GM19438 (cell line): ENCODE data around the gene ATXN10.
"Not testable (repeated sequence)": the region's sequence is repeated elsewhere in the genome, so short reads cannot be mapped to it uniquely, and the experiment has no call there.

Experiments
- ATAC-seq: cut with Tn5 transposase; IDR thresholded peaks from one replicate; pipeline ENCODE4 v1.9.1; 2021; ENCODE audit warnings: low read depth; ENCODE audit not compliant: unreplicated experiment

The ATXN10 gene

GRCh38 chr22:45781459-45781858 is 109.8 kb downstream of the ATXN10 start:
- ATAC-seq = no peak

GRCh38 chr22:45781966-45782365 is 110.3 kb downstream of the ATXN10 start:
- ATAC-seq = no peak

- ATAC-seq = no peak
Observed at GRCh38 chr22:45783021-45783420, 111.4 kb downstream of the ATXN10 start.

GRCh38 chr22:45783690-45784089 is 112.1 kb downstream of the ATXN10 start:
- ATAC-seq = no peak

- ATAC-seq = no peak
Observed at GRCh38 chr22:45784357-45785277, 113.0 kb downstream of the ATXN10 start.

GRCh38 chr22:45785458-45785857 is 113.8 kb downstream of the ATXN10 start:
- ATAC-seq = no peak

GRCh38 chr22:45786726-45787125 is 115.1 kb downstream of the ATXN10 start:
- ATAC-seq = no peak

- ATAC-seq = no peak
Observed at GRCh38 chr22:45787759-45788158, 116.1 kb downstream of the ATXN10 start.

GRCh38 chr22:45788522-45788921 is 116.9 kb downstream of the ATXN10 start:
- no peak for ATAC-seq

- ATAC-seq = no peak
Observed at GRCh38 chr22:45790401-45790800, 118.8 kb downstream of the ATXN10 start.

- no peak for ATAC-seq
Observed at GRCh38 chr22:45793161-45793560, 121.5 kb downstream of the ATXN10 start.

- no peak for ATAC-seq
Observed at GRCh38 chr22:45793892-45794291, 122.3 kb downstream of the ATXN10 start.

GRCh38 chr22:45796009-45796408 is 124.4 kb downstream of the ATXN10 start:
- not testable (repeated sequence) for ATAC-seq

GRCh38 chr22:45799291-45799690 is 127.7 kb downstream of the ATXN10 start:
- ATAC-seq = no peak

GRCh38 chr22:45802054-45802453 is 130.4 kb downstream of the ATXN10 start:
- no peak for ATAC-seq

GRCh38 chr22:45804319-45804985 is 132.8 kb downstream of the ATXN10 start:
- ATAC-seq = no peak

- ATAC-seq = no peak
Observed at GRCh38 chr22:45804986-45805325, 133.3 kb downstream of the ATXN10 start.

- ATAC-seq = no peak
Observed at GRCh38 chr22:45805413-45805812, 133.8 kb downstream of the ATXN10 start.

- ATAC-seq = no peak
Observed at GRCh38 chr22:45807156-45807915, 135.7 kb downstream of the ATXN10 start.

GRCh38 chr22:45812910-45813309 is 141.3 kb downstream of the ATXN10 start:
- ATAC-seq = no peak

- no peak for ATAC-seq
Observed at GRCh38 chr22:45814198-45814597, 142.6 kb downstream of the ATXN10 start.
